Measurements from ENCODE around the gene EIF4E2. TPM values are rescaled to one million over a fixed set of nuclear protein-coding genes. Genes with fewer than 3 reads are reported as not detected.

The EIF4E2 gene
- total RNA-seq, 1 donor from 2014 or later: 45.9 TPM

DNA sequence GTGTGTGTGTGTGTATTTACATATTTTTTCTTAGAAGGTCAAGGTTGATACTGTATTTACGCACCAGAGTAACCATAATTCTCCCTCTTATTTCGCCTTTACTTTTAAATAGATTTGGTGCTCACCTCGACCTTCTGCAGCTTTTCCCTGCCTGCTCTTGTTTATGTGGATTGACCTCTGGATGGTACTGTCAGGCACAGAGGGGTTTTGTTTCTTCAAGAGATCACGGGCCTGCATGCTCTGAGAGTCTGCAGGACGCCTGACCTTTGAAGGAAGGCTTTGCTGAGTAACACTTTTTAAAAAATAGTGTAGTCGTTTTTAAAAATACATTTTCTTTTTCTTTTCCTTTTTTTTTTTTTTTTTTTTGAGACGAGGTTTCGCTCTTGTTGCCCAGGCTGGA lies 64.8 kb downstream of the EIF4E2 start:
- intact Hi-C loops (cut with DNase I): no loop called here
- no peak for DNase-seq (ENCODE audit: low spot score)

Other genes with a start within 250 kb of the EIF4E2 start
- not detected for gene ALPP, start 171.9 kb upstream of the EIF4E2 start, total RNA-seq
- gene ALPG, start 143.8 kb upstream of the EIF4E2 start, total RNA-seq: not detected
- not detected for gene ALPI, start 94.5 kb upstream of the EIF4E2 start, total RNA-seq
- 0.27 TPM for gene ECEL1, start 62.9 kb upstream of the EIF4E2 start, total RNA-seq
- gene PRSS56, start 30.3 kb upstream of the EIF4E2 start, total RNA-seq: not detected
- 0.11 TPM for gene CHRND, start 24.5 kb upstream of the EIF4E2 start, total RNA-seq
- gene CHRNG, start 11.0 kb upstream of the EIF4E2 start, total RNA-seq: not detected
- 2.5 TPM for gene TIGD1, start 132 bp upstream of the EIF4E2 start, total RNA-seq
- gene EFHD1, start 82.9 kb downstream of the EIF4E2 start, total RNA-seq: 20.1 TPM
- 62.5 TPM for gene GIGYF2, start 146.6 kb downstream of the EIF4E2 start, total RNA-seq
- not detected for gene KCNJ13, start 225.9 kb downstream of the EIF4E2 start, total RNA-seq

Data from cardiac septum (tissue), 1 donor.